HG03097 (cell line): ENCODE data around the gene MEFV.
"Not testable (repeated sequence)": the region's sequence is repeated elsewhere in the genome, so short reads cannot be mapped to it uniquely, and the experiment has no call there.

Experiments used
- ATAC-seq: cut with Tn5 transposase; IDR thresholded peaks from one replicate; pipeline ENCODE4 v1.9.1; 2021; ENCODE audit not compliant: unreplicated experiment, low FRiP score

Gene MEFV

GRCh38 chr16:3234543-3234856 is 21.9 kb downstream of the MEFV start:
- ATAC-seq, result peak; percentile 11

DNA sequence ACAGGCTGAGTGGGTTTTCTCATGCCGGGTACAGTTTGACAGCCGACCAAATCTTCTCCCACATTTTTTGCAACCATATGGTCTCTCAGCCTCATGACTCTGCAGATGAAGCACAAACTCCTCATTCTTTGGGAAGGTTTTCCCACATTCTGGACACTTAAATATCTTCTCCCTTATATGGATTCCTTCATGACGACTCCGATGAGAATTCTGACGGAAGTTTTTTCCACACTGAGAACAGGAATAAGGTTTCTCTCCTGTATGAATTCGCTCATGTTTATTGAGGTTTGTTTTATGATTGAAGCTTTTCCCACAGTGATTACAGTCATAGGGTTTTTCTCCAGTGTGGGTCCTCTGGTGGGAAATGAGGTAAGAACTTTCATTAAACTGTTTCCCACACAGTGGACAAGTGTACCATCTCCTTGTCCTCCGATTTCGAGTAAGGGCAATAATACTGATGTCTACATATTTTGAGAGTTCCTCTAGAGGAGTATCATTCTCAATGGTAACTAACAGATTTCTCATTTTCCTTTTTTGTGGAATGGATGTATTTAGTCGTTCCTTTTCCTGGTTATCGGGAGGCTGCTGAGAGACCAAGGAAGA is 32.4 kb downstream of the MEFV start:
- no peak for ATAC-seq

- no peak for ATAC-seq
These were observed 35.6 kb downstream of the MEFV start for GRCh38 chr16:3220839-3221238.

- ATAC-seq, result no peak
These were observed 40.2 kb downstream of the MEFV start for GRCh38 chr16:3216263-3216640.

DNA sequence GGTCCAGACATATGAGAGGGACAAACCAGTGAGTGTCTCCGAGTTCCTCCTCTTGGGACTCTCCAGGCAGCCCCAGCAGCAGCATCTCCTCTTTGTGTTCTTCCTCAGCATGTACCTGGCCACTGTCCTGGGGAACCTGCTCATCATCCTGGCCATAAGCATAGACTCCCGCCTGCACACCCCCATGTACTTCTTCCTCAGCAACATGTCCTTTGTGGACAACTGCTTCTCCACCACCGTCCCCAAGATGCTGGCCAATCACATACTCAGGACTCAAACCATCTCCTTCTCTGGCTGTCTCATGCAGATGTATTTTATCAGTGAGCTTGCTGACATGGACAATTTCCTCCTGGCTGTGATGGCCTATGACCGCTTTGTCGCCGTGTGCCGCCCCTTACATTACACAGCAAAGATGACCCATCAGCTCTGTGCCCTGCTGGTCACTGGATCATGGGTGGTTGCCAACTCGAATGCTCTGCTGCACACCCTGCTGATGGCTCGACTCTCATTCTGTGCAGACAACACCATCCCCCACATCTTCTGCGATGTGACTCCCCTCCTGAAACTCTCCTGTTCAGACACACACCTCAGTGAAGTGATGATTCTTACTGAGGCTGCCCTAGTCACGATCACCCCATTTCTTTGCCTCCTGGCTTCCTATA is 40.7 kb downstream of the MEFV start:
- no peak for ATAC-seq

DNA sequence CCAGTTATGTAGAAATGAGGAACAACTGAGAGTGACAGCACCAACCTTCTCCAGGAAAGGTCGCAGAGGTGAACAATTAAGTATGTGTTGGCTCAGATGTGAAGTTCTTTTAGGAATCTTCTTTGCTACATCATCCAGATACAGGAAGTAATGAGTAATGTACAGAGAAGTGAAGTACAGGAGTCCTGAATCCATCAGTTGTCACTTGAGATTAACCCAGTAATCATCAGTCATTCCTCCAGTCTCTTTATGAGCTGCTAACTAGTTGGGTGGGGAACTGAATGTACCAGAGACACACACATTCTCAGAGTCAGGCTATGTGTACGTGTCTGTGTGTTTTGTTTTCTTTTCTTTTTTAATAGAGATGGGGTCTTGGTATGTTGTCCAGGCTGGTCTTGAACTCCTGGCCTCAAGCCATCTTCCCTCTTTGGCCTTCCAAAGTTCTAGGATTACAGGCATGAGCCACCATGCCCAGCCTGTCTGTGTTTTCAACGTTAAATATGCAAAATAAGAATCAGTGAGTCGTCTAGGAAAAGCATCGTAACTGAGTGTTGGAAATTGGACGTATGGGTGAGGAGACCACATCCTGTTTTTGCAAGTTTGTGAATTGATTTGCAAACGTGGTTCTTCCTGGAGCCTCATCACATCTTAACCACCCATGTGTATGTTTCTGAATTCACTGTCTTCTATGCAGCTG is 41.4 kb downstream of the MEFV start:
- no peak for ATAC-seq

- ATAC-seq, result no peak
These were observed 43.9 kb downstream of the MEFV start for GRCh38 chr16:3212567-3212966.

DNA sequence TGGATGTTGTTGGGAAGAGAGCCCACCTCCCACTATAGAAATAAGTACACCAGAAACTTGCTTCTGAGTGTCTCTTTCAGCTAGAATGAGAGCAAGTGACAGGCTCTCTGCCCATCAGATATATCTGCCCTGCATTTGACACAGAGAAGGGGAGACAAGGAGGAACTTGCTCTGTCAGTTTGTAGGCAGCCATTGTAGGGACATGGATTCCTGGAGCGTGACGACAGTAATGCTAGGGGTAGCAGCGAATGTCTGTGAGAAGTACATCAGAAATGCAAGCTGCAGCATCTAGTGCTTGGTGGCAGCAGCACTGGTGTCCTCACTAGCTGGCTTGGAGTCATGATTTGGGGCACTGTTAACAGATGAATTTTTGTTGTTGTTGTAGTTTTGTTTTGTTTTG is 44.4 kb downstream of the MEFV start:
- no peak for ATAC-seq

GRCh38 chr16:3207086-3207953 is 49.1 kb downstream of the MEFV start:
- no peak for ATAC-seq

- ATAC-seq, result not testable (repeated sequence)
These were observed 50.5 kb downstream of the MEFV start for GRCh38 chr16:3205939-3206338.

DNA sequence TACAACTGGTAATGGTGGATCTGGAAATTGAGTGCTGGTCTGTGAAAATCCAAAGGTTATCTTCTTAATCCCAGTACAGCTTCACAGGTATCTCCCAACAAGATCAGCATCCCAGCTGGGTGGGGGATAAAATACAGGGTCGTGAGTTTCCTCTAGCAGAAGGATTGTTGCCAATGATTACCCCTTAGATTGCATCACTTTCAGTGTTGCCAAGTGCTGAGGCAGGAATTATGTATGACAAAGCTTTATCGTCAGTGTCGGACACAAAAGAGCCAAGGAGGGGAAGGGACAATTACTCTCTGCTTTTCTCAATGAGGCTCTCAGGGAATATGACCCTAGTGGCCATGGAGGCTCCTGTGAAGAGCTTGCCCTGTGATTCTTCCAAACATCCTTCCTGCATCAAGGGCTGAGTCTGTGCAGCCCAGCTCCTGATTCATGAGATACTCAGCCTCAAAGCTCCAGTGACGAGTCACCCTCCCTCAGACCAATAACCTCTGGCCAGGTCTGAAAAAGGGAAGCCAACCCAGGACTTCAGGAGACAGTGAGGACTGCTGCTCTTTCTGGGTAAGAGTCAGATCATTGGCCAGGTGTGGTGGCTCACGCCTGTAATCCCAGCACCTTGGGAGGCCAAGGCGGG is 53.4 kb downstream of the MEFV start:
- no peak for ATAC-seq

GRCh38 chr16:3198334-3199072 is 57.9 kb downstream of the MEFV start:
- ATAC-seq, result no peak

GRCh38 chr16:3197694-3198333 is 58.6 kb downstream of the MEFV start:
- not testable (repeated sequence) for ATAC-seq

- no peak for ATAC-seq
These were observed 60.5 kb downstream of the MEFV start for GRCh38 chr16:3195975-3196374.

GRCh38 chr16:3194792-3195191 is 61.6 kb downstream of the MEFV start:
- ATAC-seq, result no peak

DNA sequence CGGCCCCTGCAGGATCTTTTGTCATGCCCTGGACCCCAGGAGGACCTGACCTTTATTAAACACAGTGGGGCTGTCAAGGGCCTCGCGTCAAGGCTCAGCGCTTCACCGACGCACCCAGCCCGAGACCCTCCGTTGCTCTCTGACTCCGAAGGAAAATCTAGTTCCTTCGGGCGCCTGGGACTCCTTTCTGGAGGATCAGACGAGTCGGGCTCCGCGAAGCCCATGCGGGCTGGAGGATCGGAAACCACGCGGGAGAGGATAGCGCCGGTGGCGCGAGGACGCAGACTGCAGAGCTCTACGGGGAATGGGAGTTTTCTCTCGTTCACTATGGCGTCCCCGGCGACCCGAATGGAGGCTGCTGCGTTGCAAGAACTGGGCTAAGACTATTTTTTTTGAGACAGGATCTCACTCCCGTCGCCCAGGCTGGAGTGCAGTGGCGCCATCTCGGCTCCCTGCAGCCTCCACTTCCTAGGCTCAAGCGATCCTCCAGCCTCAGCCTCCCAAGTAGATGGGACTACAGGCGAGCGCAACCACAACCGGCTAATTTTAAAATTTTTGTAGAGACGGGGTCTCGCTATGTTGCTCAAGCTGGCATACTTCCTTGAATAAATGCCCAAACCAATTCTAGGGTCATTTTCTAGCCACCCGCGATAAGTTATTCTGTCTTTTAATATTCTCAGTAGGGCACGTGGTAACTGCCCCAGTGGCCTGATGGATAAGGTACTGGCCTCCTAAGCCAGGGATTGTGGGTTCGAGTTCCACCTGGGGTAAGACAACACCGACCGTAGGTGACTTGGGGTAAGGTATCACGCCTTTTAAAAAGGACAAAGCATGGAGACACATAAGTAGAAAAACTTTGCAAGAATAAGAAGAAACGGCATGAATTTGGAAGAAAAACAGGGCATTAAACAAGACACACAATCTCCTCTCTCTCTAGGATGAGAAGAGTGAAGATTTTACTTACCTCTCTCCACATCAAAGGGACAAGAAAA is 62.9 kb downstream of the MEFV start:
- ATAC-seq, result no peak

- ATAC-seq, result no peak
These were observed 63.9 kb downstream of the MEFV start for GRCh38 chr16:3192476-3193019.
